ENCODE data around the gene PGAP2. TPM values are rescaled to one million over a fixed set of nuclear protein-coding genes. Genes with fewer than 3 reads are reported as not detected.
"Not testable (repeated sequence)": the region's sequence is repeated elsewhere in the genome, so short reads cannot be mapped to it uniquely, and the experiment has no call there.

PGAP2 gene
- total RNA-seq = 31.0 TPM

GRCh38 chr11:3807909-3808860 is at the start of gene PGAP2:
TSS of gene PGAP2 (plus strand) at chr11:3808560. CDS start at chr11:3811260, 2,700 bp downstream.
- peak in 2 of 3 donors; percentile 61 to 73 for DNase-seq (ENCODE audit: low read depth in 2 of 3, low spot score in 2 of 3)

GRCh38 chr11:3764266-3764665 is 44.1 kb upstream of the PGAP2 start:
- DNase-seq (ENCODE audit: low read depth in 2 of 3, low spot score in 2 of 3) = no peak

DNA sequence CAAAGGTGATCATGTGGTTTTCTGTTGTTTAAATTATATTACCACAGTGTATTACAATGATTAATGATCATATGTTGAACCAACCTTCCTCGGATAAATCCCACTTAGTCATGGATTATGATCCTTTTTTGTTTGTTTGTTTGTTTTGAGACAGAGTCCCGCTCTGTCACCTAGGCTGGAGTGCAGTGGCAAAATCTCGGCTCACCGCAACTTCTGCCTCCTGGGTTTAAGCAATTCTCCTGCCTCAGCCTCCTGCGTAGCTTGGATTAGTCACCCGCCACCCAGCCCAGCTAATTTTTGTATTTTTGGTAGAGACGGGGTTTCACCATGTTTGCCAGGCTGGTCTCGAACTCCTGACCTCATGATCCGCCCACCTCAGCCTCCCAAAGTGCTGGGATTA is 41.5 kb upstream of the PGAP2 start:
- DNase-seq (ENCODE audit: low read depth in 2 of 3, low spot score in 2 of 3) = not testable (repeated sequence)

DNA sequence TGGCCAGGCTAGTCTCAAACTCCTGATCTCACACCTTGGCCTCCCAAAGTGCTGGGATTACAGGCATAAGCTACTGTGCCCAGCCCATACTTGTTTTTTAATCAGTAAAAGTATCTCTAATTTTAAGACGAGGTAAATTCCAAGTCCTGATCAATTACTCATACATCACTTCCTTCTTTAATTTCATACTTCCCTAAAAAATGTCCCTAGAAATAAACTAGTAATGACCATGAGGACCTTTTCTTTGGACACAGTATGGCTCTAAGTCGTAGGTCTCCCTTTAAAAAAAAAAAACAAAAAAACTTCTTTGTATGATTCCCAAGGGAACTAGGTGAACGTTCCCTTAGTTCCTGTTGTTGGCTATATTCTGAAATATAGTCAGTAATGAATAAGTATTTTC is 40.8 kb upstream of the PGAP2 start:
- DNase-seq (ENCODE audit: low read depth in 2 of 3, low spot score in 2 of 3) = no peak

DNA sequence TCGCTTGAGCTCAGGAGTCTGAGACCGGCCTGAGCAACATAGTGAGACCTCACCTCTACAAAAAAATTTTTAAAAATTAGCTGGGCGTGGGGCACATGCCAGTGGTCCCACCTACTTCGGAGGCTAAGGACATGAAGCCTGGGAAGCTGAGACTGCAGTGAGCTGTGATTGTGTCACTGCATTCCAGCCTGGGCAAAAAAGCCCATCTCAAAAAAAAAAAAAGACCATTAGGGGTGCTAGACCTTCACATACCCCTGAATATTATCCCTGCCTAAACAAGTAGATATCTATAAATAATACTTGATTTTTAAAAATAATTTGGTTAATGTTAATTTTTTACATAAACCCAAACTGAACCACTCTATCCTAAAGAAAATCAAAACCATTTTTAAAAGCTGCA is 35.2 kb upstream of the PGAP2 start:
- DNase-seq (ENCODE audit: low read depth in 2 of 3, low spot score in 2 of 3) = no peak

DNA sequence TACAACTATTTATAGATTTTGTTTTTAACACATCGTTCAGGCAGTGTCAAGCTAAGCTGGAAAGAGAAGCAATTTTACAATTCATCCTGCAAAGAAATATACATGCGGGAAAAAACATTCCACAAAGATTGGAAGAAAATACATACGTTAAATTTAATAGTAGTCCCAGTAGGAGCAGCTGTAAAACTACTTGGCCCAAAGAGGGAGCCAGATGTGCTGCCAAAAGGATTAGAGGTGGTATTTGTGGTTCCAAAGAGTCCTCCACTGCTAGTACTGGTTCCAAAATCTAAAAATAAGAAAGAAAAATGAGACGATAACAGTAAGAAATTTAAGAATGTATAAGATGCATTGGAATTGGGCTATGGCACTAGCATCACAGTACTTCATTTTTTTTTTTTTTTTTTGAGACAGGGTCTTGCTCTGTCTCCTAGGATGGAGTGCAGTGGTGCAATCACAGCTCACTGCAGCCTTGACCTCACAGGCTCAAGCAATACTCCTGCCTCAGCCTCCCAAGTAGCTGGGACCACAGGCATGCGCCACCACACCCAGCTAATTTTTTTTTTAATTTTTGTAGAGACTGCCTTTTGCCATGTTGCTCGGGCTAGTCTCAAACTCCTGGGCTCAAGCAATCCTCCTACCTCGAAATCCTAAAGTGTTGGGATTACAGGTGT is 32.5 kb upstream of the PGAP2 start:
- DNase-seq (ENCODE audit: low read depth in 2 of 3, low spot score in 2 of 3) = no peak

DNA sequence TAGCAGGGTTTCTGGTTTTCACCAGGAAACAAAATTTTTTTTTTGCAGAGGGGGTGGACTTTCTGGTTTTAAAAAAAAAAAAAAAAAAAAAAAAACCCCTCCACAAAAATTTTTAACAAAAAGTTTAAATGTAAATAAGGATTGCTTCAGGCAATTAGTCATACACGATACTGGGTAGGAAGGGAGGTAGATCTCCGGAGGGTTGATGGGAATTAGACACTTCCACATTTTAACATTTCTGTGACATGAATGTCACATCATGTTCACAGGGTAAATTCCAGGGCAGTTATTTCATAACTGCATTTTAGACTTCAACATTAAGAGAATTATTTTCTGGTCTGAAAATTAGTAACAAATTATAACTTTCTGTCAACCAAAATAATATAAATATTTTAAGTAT is 26.9 kb upstream of the PGAP2 start:
- peak in 2 of 3 donors; percentile 52 to 53 for DNase-seq (ENCODE audit: low read depth in 2 of 3, low spot score in 2 of 3)

- no peak for DNase-seq (ENCODE audit: low read depth in 2 of 3, low spot score in 2 of 3)
Measured at GRCh38 chr11:3782963-3783362, 25.4 kb upstream of the PGAP2 start.

- no peak for DNase-seq (ENCODE audit: low read depth in 2 of 3, low spot score in 2 of 3)
Measured at GRCh38 chr11:3783611-3784010, 24.7 kb upstream of the PGAP2 start.

GRCh38 chr11:3786781-3787428 is 21.5 kb upstream of the PGAP2 start:
- DNase-seq (ENCODE audit: low read depth in 2 of 3, low spot score in 2 of 3) = no peak

DNA sequence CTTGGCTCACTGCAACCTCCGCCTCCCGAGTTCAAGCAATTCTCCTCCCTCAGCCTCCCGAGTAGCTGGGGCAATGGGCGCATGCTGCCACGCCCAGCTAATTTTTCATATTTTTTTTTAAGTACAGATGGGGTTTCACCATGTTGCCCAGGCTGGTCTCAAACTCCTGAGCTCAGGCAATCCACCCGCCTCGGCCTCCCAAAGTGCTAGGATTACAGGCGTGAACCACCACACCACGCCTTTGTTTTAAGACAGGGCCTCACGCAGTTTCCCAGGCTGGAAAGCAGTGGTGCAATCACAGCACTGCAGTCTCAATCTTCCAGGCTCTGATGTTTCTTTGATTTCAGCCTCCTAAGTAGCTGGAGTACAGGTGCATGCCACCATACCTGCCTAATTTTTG is 14.0 kb upstream of the PGAP2 start:
- DNase-seq (ENCODE audit: low read depth in 2 of 3, low spot score in 2 of 3) = not testable (repeated sequence)

DNA sequence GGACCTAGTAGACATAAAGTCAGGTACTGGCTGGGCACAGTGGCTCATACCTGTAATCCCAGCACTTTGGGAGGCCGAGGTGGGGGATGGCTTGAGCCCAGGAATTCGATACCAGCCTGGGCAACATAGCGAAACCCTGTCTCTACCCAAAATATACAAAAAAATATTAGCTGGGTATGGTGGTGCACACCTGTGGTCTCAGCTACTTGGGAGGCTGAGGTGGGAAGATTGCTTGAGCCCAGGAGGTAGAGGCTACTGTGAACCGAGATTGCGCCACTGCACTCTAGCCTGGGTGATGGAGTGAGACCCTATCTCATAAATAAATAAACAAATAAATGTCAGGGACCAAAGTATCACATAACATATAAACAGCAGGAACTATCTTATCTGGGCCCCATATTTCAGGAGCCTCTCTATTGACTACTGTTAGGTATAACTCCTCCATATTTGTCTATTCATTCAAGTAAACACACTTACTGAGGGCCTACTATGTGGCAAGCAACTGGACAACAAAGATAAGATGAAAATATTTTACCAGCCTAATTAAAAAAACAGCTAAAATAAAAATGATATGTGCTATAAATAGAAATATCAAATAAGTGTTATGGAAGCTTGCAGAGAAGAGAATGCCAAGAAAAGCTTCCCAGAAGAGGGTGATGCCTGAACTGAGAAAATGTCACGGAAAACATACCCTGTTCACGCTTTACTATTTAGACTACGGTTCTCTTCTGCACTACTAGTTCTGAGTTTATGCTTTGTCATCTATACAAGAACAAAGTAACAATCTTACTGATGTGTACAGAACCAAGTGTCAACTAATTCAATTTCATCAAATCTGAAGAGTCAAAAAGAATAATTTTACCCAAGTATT is 13.0 kb upstream of the PGAP2 start:
- DNase-seq (ENCODE audit: low read depth in 2 of 3, low spot score in 2 of 3) = no peak

DNA sequence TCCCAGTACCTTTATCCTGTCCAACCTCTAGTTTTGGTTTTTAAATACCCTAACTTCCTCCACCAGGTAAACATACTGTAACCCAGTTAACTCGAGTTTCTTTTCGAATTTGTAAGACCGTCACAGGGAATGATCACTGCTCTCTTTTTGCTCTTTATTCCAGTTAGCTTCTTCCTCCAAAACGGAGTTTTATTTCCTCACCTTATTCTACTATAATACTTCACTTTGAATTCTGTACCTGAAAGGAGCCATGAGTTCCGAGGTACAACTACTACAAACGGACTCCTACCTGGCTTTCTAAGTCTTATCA is 12.4 kb upstream of the PGAP2 start:
- no peak for DNase-seq (ENCODE audit: low read depth in 2 of 3, low spot score in 2 of 3)

- DNase-seq (ENCODE audit: low read depth in 2 of 3, low spot score in 2 of 3) = no peak
Measured at GRCh38 chr11:3796346-3796745, 12.0 kb upstream of the PGAP2 start.

DNA sequence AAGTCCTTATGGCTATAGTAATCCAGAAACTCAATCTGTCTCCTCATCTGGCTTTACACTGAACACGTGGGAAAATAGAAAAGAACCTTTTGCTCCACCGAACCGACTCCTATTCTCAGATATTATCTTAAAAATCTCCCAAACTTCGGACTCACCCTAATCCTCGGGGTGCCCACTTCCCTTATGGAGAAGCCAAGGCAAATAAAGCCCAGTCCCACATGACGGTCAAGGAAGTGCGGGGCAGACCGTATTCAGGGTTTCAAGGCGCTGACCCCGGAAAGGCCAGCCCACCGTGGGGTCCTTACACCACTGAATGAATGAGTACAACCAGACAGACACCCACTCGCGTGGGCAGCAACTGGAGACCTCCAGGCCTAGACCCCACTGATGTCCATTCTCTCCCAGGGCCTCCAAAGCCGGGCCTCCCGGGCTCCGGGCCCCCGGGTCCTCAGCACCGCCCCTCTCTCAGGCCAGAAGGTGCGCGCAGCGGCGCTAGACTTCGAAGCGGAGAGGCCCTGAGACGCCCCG is 11.5 kb upstream of the PGAP2 start:
- no peak for DNase-seq (ENCODE audit: low read depth in 2 of 3, low spot score in 2 of 3)

GRCh38 chr11:3797329-3798090 is 10.8 kb upstream of the PGAP2 start, which contains the start of gene NUP98:
TSS of gene NUP98 (minus strand) at chr11:3797554. CDS start at chr11:3782117, 15,437 bp downstream.
- DNase-seq (ENCODE audit: low read depth in 2 of 3, low spot score in 2 of 3) = peak; percentile 98 to 100 (median 100)

- no peak for DNase-seq (ENCODE audit: low read depth in 2 of 3, low spot score in 2 of 3)
Measured at GRCh38 chr11:3799143-3799542, 9.2 kb upstream of the PGAP2 start.

GRCh38 chr11:3799873-3800272 is 8.5 kb upstream of the PGAP2 start:
- no peak for DNase-seq (ENCODE audit: low read depth in 2 of 3, low spot score in 2 of 3)

GRCh38 chr11:3802011-3802790 is 6.2 kb upstream of the PGAP2 start:
- DNase-seq (ENCODE audit: low read depth in 2 of 3, low spot score in 2 of 3) = no peak

Data from hematopoietic multipotent progenitor cell (in vitro differentiated cells).